Stomach (tissue), 9 donors: ENCODE data around the gene HDDC2. TPM values are rescaled to one million over a fixed set of nuclear protein-coding genes. Genes with fewer than 3 reads are reported as not detected.

Experiments used
- DNase-seq, 2 donors: peaks; one replicate each; pipeline versions ENCODE4 v3.0.0 to v3.0.0-alpha.2; 2013 to 2019
- H3K27ac ChIP-seq, 5 donors: fragments of 200-600 bp in 4 of 5; sonication (generic) in 4 of 5; one replicate each; pipeline ENCODE4 v1.5.1; 2013 to 2019; ENCODE audit warnings: mild to moderate bottlenecking in 1 of 5, moderate library complexity in 1 of 5
- H3K27me3 ChIP-seq, 3 donors: fragments of 200-600 bp; sonication (generic); one replicate each; pipeline ENCODE4 v1.5.1; 2017 to 2019; ENCODE audit warnings: mixed run types in 1 of 3
- H3K36me3 ChIP-seq, 4 donors: fragments of 200-600 bp; sonication (generic); 1 replicate in 3 of 4; 2 replicates in 1 of 4; pipeline ENCODE4 v1.5.1; 2016 to 2019
- H3K4me1 ChIP-seq, 4 donors: fragments of 200-600 bp; sonication (generic); one replicate each; pipeline ENCODE4 v1.5.1; 2016 to 2019
- H3K4me3 ChIP-seq, 4 donors: fragments of 200-600 bp; sonication (generic) in 3 of 4; one replicate each; pipeline ENCODE4 v1.5.1; 2016 to 2019; ENCODE audit warnings: mild to moderate bottlenecking in 1 of 4
- H3K9me3 ChIP-seq, 4 donors: fragments of 200-600 bp; sonication (generic); one replicate each; pipeline ENCODE4 v1.5.1; 2016 to 2019
- EP300 ChIP-seq: sonication (generic); formaldehyde crosslinking; IDR thresholded peaks from one replicate; pipeline ENCODE4 v1.6.1; 2017; ENCODE audit warnings: antibody characterized with exemption
- POLR2A ChIP-seq, 4 donors: fragments of 450-650 bp; IDR thresholded peaks; one replicate each; pipeline ENCODE4 v1.6.1; 2016; ENCODE audit warnings: antibody characterized with exemption in 4 of 4, control low read depth in 2 of 4, mild to moderate bottlenecking in 1 of 4, moderate library complexity in 1 of 4
- POLR2AphosphoS5 ChIP-seq, 3 donors: sonication (generic); formaldehyde crosslinking; IDR thresholded peaks; one replicate each; pipeline ENCODE4 v1.6.1; 2016; ENCODE audit warnings: antibody characterized with exemption in 3 of 3
- WGBS, 5 donors: extraction: QIAGEN DNeasy Blood & Tissue Kit in 3 of 5; methylation state at CpG; one replicate each; pipeline versions ENCODE4 v1.1.5 to v1.1.7; 2013 to 2018; 5-methylcytosine and 5-hydroxymethylcytosine counted together
- intact Hi-C: fragments of 100-400 bp; cut with DNase I; formaldehyde crosslinking; loops from one replicate; pipeline ENCODE4 v1.15.1; 2023; ENCODE audit warnings: low total_unique reads
- polyA plus RNA-seq, 3 donors: library from polyadenylated mRNA; stranded (reverse); fragments of 200-250 nt; gene quantifications; one replicate each; pipeline ENCODE4 v1.2.3, GENCODE V29; 2013
- total RNA-seq, 5 donors: library from RNA; depleted of rRNA; stranded (reverse); fragments of >200 nt; gene quantifications; one replicate each; pipeline versions ENCODE4 v1.1.0 to v1.2.3, GENCODE V29; 2014 to 2016
- TF ChIP-seq, protein P1 (sequence below), 7 experiments: fragments of 450-650 bp in 4 of 7; fragments of 200-600 bp in 3 of 7; sonication (generic) in 3 of 7; IDR thresholded peaks; one replicate each; pipeline ENCODE4 v1.5.1; 2016 to 2019; ENCODE audit warnings: antibody characterized with exemption in 7 of 7, control low read depth in 2 of 7, mild to moderate bottlenecking in 1 of 7
- donor health status: healthy with polysubstance abuse.
- donor health status: Bipolar disorder and iron deficiency.
- donor health status: healthy.

The HDDC2 gene
- total and polyA plus RNA-seq, 8 donors, result 7.6 to 145 (median 48.0) TPM; not detected in 1

DNA sequence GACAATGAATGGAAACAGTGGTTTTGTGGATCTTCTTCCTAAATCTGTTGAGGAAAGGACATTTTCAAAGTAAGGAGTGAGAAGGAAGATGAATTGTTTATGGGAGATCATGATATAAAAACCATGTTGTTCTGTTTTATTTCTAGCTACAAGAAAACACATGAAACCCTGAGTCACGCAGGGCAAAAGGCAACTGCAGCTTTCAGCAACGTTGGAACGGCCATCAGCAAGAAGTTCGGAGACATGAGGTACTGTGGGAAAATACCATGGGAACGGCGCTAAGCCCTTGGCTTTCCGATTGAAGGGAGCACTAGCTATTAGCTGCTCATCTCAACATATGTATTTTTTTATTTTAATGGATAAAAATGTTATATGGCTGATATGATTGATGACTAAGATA is 53.6 kb downstream of the HDDC2 start:
- H3K36me3 ChIP-seq, result no peaks in the 10 kb centered on the region
- peaks cover 0 to 11% (median 0%) of the 10 kb centered on the region in 4 donors for H3K4me1 ChIP-seq
- no peak overlapping the region for H3K4me3 ChIP-seq
- H3K27ac ChIP-seq, result no peak overlapping the region
- peaks cover 0 to 3% (median under 1%) of the 10 kb centered on the region in 4 donors for H3K9me3 ChIP-seq
- DNase-seq, result no peak
- WGBS, 5 donors, result 89 to 93% (median 92%) methylated on average over 7 of the region's 7 CpGs
- TF ChIP-seq EP300, result no peak
- no peak for TF ChIP-seq POLR2AphosphoS5 (IDR thresholded peaks at IDR 0.05)
- no peak for TF ChIP-seq POLR2A (IDR thresholded peaks at IDR 0.05)
- TF ChIP-seq, protein P1, sequence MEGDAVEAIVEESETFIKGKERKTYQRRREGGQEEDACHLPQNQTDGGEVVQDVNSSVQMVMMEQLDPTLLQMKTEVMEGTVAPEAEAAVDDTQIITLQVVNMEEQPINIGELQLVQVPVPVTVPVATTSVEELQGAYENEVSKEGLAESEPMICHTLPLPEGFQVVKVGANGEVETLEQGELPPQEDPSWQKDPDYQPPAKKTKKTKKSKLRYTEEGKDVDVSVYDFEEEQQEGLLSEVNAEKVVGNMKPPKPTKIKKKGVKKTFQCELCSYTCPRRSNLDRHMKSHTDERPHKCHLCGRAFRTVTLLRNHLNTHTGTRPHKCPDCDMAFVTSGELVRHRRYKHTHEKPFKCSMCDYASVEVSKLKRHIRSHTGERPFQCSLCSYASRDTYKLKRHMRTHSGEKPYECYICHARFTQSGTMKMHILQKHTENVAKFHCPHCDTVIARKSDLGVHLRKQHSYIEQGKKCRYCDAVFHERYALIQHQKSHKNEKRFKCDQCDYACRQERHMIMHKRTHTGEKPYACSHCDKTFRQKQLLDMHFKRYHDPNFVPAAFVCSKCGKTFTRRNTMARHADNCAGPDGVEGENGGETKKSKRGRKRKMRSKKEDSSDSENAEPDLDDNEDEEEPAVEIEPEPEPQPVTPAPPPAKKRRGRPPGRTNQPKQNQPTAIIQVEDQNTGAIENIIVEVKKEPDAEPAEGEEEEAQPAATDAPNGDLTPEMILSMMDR (IDR thresholded peaks at IDR 0.05), result no peak
- intact Hi-C loops, result no loop called here
- H3K27me3 ChIP-seq, result no peaks in the 10 kb centered on the region

DNA sequence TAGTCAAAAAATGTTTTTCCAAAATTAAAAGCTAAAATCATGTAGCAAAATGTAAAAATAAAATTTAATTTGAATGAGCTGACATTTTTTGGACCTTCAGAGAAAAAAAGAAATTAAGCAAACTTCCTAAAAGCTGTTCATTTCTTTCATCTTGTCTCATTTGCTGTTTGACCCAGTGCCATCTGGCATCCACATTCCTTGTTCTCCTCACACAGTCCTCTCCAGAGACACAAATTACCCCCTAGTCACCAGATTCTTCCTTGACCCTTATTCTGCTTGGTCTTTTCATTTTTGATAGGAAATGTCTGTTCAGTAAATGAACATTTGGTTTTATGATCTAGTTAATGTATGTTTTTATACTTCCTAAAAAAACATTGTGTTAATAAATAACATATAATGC is 55.2 kb downstream of the HDDC2 start:
- intact Hi-C loops, result no loop called here
- no peak for DNase-seq
- no peaks in the 10 kb centered on the region for H3K36me3 ChIP-seq
- H3K27ac ChIP-seq, result no peak overlapping the region
- H3K27me3 ChIP-seq, result no peaks in the 10 kb centered on the region
- peaks cover 0 to 11% (median 0%) of the 10 kb centered on the region in 4 donors for H3K4me1 ChIP-seq
- peaks cover 0 to 11% (median 2%) of the 10 kb centered on the region in 4 donors for H3K9me3 ChIP-seq
- TF ChIP-seq, protein P1 (IDR thresholded peaks at IDR 0.05), result no peak
- TF ChIP-seq POLR2AphosphoS5 (IDR thresholded peaks at IDR 0.05) (no peak), POLR2A (IDR thresholded peaks at IDR 0.05) (no peak), EP300 (no peak)
- H3K4me3 ChIP-seq, result no peak overlapping the region

DNA sequence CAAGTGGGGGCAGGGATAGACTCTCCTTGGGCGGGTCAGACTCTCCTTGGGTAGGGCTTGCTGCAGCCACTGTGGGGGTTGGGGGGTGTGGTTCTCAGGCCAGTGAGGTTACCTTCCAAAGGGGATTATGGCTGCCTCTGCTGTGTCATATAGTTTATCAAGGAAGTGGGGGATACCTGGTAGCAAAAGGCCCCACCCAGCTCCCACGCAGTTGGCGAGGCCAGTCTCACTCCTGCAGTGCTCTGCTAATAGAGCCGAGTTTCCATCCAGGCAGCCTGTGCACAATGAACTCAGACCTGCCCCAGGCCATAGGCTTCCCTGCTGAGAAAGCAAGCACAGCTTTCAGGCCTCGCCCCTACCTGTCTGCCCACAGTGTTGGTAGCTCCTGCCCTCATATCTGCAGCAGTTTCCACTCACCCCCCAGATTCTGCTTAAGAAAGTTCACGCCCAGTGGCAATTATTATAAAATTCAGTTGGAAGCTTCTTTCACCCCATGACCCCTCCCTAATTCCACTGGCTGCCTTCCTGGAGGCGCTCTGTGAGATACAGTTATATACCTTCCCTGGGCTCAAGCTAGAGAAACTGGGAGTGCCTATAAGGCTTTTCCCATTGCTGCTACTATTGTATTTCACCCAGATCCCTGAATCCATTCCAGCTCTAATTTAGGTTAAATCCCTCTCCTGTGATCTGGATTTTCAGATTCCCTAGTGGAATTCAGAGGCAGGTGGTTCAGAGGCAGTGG is 56.1 kb downstream of the HDDC2 start:
- H3K36me3 ChIP-seq, result no peaks in the 10 kb centered on the region
- 69 to 88% (median 75%) methylated on average over 7 of the region's 7 CpGs for WGBS, 5 donors
- H3K4me3 ChIP-seq, result no peak overlapping the region
- intact Hi-C loops, result no loop called here
- TF ChIP-seq POLR2A (IDR thresholded peaks at IDR 0.05), result no peak
- TF ChIP-seq, protein P1 (IDR thresholded peaks at IDR 0.05), result no peak
- TF ChIP-seq POLR2AphosphoS5 (IDR thresholded peaks at IDR 0.05), result no peak
- no peaks in the 10 kb centered on the region for H3K27me3 ChIP-seq
- peaks cover 0 to 11% (median 0%) of the 10 kb centered on the region in 4 donors for H3K4me1 ChIP-seq
- H3K27ac ChIP-seq, result peak overlapping the region in 2 of 5 donors; percentile 38 to 64
- DNase-seq, result peak in 1 of 2 donors; percentile 46
- peaks cover 0 to 17% (median 2%) of the 10 kb centered on the region in 4 donors for H3K9me3 ChIP-seq

DNA sequence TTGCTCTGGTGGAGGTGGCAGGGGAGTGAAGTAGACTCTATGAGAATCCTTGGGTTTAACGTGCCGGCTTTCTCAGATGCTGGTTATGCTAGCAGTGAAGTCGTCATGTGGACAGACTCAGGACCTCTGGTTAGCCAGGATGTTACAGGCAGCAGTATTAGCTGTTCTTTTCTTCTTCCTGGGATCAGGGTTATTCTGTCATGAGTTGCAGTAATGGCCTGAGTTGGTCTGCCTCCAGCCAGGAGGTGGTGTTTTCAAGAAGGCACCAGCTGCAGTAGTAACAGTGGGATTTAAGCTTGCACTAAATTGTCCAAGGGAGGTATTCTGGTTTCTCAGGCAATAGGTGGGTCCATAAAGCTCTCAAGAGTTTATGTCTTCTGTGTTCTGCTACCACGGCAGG is 56.7 kb downstream of the HDDC2 start:
- H3K27ac ChIP-seq, result peak overlapping the region in 3 of 5 donors; percentile 3 to 38 (median 9)
- H3K9me3 ChIP-seq, result peaks cover 0 to 19% (median 2%) of the 10 kb centered on the region in 4 donors
- TF ChIP-seq POLR2AphosphoS5 (IDR thresholded peaks at IDR 0.05) (no peak), POLR2A (IDR thresholded peaks at IDR 0.05) (no peak), EP300 (no peak)
- TF ChIP-seq, protein P1 (IDR thresholded peaks at IDR 0.05), result no peak
- WGBS, 5 donors, result 82 to 91% (median 87%) methylated on average over 4 of the region's 4 CpGs
- H3K36me3 ChIP-seq, result no peaks in the 10 kb centered on the region
- no peak overlapping the region for H3K4me3 ChIP-seq
- intact Hi-C loops, result no loop called here
- peaks cover 0 to 11% (median 0%) of the 10 kb centered on the region in 4 donors for H3K4me1 ChIP-seq
- no peak for DNase-seq
- H3K27me3 ChIP-seq, result no peaks in the 10 kb centered on the region
